Neuronal stem cell (in vitro differentiated cells): ENCODE results near the gene BCAR1.

Experiments used
- DNase-seq: peaks from one replicate; pipeline ENCODE4 v3.0.0-alpha.2; 2013; ENCODE audit warnings: low spot score
- H2AFZ ChIP-seq: one replicate; pipeline ENCODE4 v1.6.1; 2013; ENCODE audit warnings: mild to moderate bottlenecking, low read length, inconsistent platforms
- H2AK5ac ChIP-seq: 2 replicates; pipeline ENCODE4 v1.6.1; 2013; ENCODE audit warnings: low read depth, mild to moderate bottlenecking, inconsistent platforms, low read length, moderate library complexity, mixed read lengths
- H2BK120ac ChIP-seq: 2 replicates; pipeline ENCODE4 v1.6.1; 2013; ENCODE audit warnings: low read depth, mild to moderate bottlenecking, inconsistent platforms, low read length, moderate library complexity, mixed read lengths
- H2BK12ac ChIP-seq: one replicate; pipeline ENCODE4 v1.6.1; 2013; ENCODE audit warnings: low read length, inconsistent platforms
- H2BK15ac ChIP-seq: 2 replicates; pipeline ENCODE4 v1.6.1; 2013; ENCODE audit warnings: mild to moderate bottlenecking, low read length, inconsistent platforms, mixed read lengths
- H2BK5ac ChIP-seq: one replicate; pipeline ENCODE4 v1.6.1; 2013; ENCODE audit warnings: inconsistent platforms, mild to moderate bottlenecking, low read length, moderate library complexity
- H3K14ac ChIP-seq: one replicate; pipeline ENCODE4 v1.6.1; 2013; ENCODE audit warnings: low read length, inconsistent platforms
- H3K18ac ChIP-seq: 2 replicates; pipeline ENCODE4 v1.6.1; 2013; ENCODE audit warnings: low read length, inconsistent platforms
- H3K23ac ChIP-seq: 2 replicates; pipeline ENCODE4 v1.6.1; 2013; ENCODE audit warnings: low read depth, mild to moderate bottlenecking, mixed read lengths, low read length, inconsistent platforms; ENCODE audit not compliant: poor library complexity
- H3K27ac ChIP-seq: replicated peaks from 3 replicates; pipeline ENCODE4 v1.5.1; 2013; ENCODE audit warnings: low read length, inconsistent platforms
- H3K27me3 ChIP-seq, 3 experiments: 2 replicates each; pipeline ENCODE4 v1.6.1; 2013; ENCODE audit warnings: low read length in 3 of 3, mild to moderate bottlenecking in 2 of 3, inconsistent platforms in 1 of 3, low read depth in 1 of 3, mixed read lengths in 1 of 3, moderate library complexity in 1 of 3; ENCODE audit not compliant: control insufficient read depth in 3 of 3, insufficient read depth in 3 of 3
- H3K36me3 ChIP-seq, 2 donors: replicated peaks in 1 of 2; 2 replicates each; pipeline ENCODE4 v1.6.1; 2013; ENCODE audit warnings: low read length in 2 of 2; ENCODE audit not compliant: control insufficient read depth in 2 of 2, insufficient read depth in 2 of 2
- H3K4ac ChIP-seq: 2 replicates; pipeline ENCODE4 v1.6.1; 2013; ENCODE audit warnings: inconsistent platforms, mild to moderate bottlenecking, low read length, moderate library complexity
- H3K4me1 ChIP-seq, 2 donors: 1 replicate in 1 of 2; 2 replicates in 1 of 2; pipeline ENCODE4 v1.6.1; 2013; ENCODE audit warnings: low read length in 2 of 2, low read depth in 1 of 2; ENCODE audit not compliant: control insufficient read depth in 2 of 2, insufficient read depth in 1 of 2
- H3K4me2 ChIP-seq: one replicate; pipeline ENCODE4 v1.6.1; 2013; ENCODE audit warnings: mild to moderate bottlenecking, low read length, inconsistent platforms; ENCODE audit not compliant: insufficient read depth, poor library complexity, severe bottlenecking
- H3K4me3 ChIP-seq, 2 donors: 2 replicates each; pipeline ENCODE4 v1.5.1; 2013; ENCODE audit warnings: low read length in 2 of 2, mild to moderate bottlenecking in 2 of 2, inconsistent platforms in 1 of 2, moderate library complexity in 1 of 2
- H3K79me1 ChIP-seq: one replicate; pipeline ENCODE4 v1.6.1; 2013; ENCODE audit warnings: low read depth, mild to moderate bottlenecking, inconsistent platforms, low read length, moderate library complexity
- H3K9ac ChIP-seq: one replicate; pipeline ENCODE4 v1.6.1; 2013; ENCODE audit warnings: mild to moderate bottlenecking, low read depth, low read length, inconsistent platforms; ENCODE audit not compliant: poor library complexity
- H3K9me3 ChIP-seq, 2 donors: replicated peaks in 1 of 2; 2 replicates each; pipeline versions ENCODE3 to v1.6.1; 2013; ENCODE audit warnings: low read length in 2 of 2, mild to moderate bottlenecking in 2 of 2, inconsistent platforms in 1 of 2, low read depth in 1 of 2, mixed read lengths in 1 of 2, moderate library complexity in 1 of 2; ENCODE audit not compliant: control insufficient read depth in 2 of 2, insufficient read depth in 1 of 2
- H4K8ac ChIP-seq: one replicate; pipeline ENCODE4 v1.6.1; 2013; ENCODE audit warnings: low read depth, mild to moderate bottlenecking, inconsistent platforms, low read length, moderate library complexity
- H4K91ac ChIP-seq: one replicate; pipeline ENCODE4 v1.6.1; 2013; ENCODE audit warnings: low read length, low read depth, mild to moderate bottlenecking, inconsistent platforms; ENCODE audit not compliant: poor library complexity
- WGBS, 2 donors: extraction: QIAGEN DNeasy Blood & Tissue Kit; methylation state at CpG; one replicate each; pipeline ENCODE4 v1.1.7; 2013; ENCODE audit warnings: missing lambda C conversion rate in 2 of 2, mixed read lengths in 1 of 2; ENCODE audit not compliant: insufficient read length in 2 of 2, insufficient replicate concordance in 1 of 2; ENCODE audit errors: extremely low coverage in 2 of 2; 5-methylcytosine and 5-hydroxymethylcytosine counted together

Gene BCAR1

DNA sequence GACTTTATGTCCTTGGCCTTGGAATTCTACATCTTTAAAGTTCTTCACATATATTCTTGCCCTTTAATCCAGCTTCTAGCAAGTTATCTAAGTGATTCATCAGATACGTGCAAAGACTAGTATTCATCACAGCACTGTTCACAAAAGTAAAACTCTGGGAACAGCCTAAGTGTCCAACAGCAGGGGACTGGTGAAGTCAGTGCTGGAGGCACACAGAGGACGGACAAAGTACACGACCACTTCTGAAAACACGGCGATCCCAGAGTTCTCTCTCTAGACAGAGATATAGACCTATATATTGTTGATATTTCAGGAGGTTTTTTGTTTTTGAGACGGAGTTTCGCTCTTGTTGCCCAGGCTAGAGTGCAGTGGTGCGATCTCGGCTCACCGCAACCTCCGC is 19.9 kb downstream of the BCAR1 start:
- no peak for DNase-seq
- no peak overlapping the region for H2BK120ac ChIP-seq
- no peak overlapping the region for H2AK5ac ChIP-seq
- H3K79me1 ChIP-seq, result peaks cover 25% of the 10 kb centered on the region
- no peak overlapping the region for H3K4ac ChIP-seq
- H3K14ac ChIP-seq, result no peak overlapping the region
- no peak overlapping the region for H4K8ac ChIP-seq
- H3K4me3 ChIP-seq, result no peak overlapping the region
- H3K9me3 ChIP-seq, result no peaks in the 10 kb centered on the region
- no peak overlapping the region for H2AFZ ChIP-seq
- H2BK12ac ChIP-seq, result no peak overlapping the region
- H3K23ac ChIP-seq, result no peak overlapping the region
- H3K9ac ChIP-seq, result no peak overlapping the region
- no CpG with 5 or more reads among the region's 11 CpGs for WGBS, 2 donors
- H3K36me3 ChIP-seq, result peaks cover 50 to 85% of the 10 kb centered on the region in 2 donors
- H3K4me2 ChIP-seq, result no peak overlapping the region
- H3K4me1 ChIP-seq, result no peaks in the 10 kb centered on the region
- H3K27me3 ChIP-seq, result peaks cover 0 to 2% (median 0%) of the 10 kb centered on the region in 3 experiments
- no peak overlapping the region for H2BK5ac ChIP-seq
- H3K27ac ChIP-seq, result no peak overlapping the region
- no peak overlapping the region for H3K18ac ChIP-seq
- H2BK15ac ChIP-seq, result no peak overlapping the region
- no peak overlapping the region for H4K91ac ChIP-seq

GRCh38 chr16:75230471-75231110 is 20.8 kb downstream of the BCAR1 start:
- H3K4ac ChIP-seq, result no peak overlapping the region

GRCh38 chr16:75229172-75230031 is 22.0 kb downstream of the BCAR1 start:
- H2BK15ac ChIP-seq, result no peak overlapping the region
- H3K4me2 ChIP-seq, result no peak overlapping the region
- H2BK5ac ChIP-seq, result no peak overlapping the region
- no peak overlapping the region for H4K91ac ChIP-seq
- H2BK12ac ChIP-seq, result peak overlapping the region; percentile 41
- H3K18ac ChIP-seq, result peak overlapping the region; percentile 3
- no peak overlapping the region for H2AFZ ChIP-seq
- peak overlapping the region; percentile 70 for H3K9ac ChIP-seq
- H3K4me3 ChIP-seq, result no peak overlapping the region
- no peak overlapping the region for H4K8ac ChIP-seq
- H3K79me1 ChIP-seq, result peaks cover 8% of the 10 kb centered on the region
- WGBS, 2 donors, result no CpG with 5 or more reads among the region's 48 CpGs
- H2BK120ac ChIP-seq, result no peak overlapping the region
- no peak overlapping the region for H3K4ac ChIP-seq
- H3K36me3 ChIP-seq, result peaks cover 30 to 63% of the 10 kb centered on the region in 2 donors
- H3K9me3 ChIP-seq, result no peaks in the 10 kb centered on the region
- no peak overlapping the region for H3K14ac ChIP-seq
- H3K27me3 ChIP-seq, result peaks cover 0 to 2% (median 0%) of the 10 kb centered on the region in 3 experiments
- no peak overlapping the region for H3K27ac ChIP-seq
- H3K23ac ChIP-seq, result peak overlapping the region; percentile 17
- H3K4me1 ChIP-seq, result no peaks in the 10 kb centered on the region
- no peak for DNase-seq
- H2AK5ac ChIP-seq, result no peak overlapping the region

More at GRCh38 chr16:75230471-75231110, 20.8 kb downstream of the BCAR1 start:
- Histone ChIP-seq H3K14ac (no peak overlapping the region), H2BK120ac (no peak overlapping the region), H2BK5ac (no peak overlapping the region), H3K36me3 (peaks cover 42 to 75% of the 10 kb centered on the region in 2 donors), H2BK15ac (no peak overlapping the region), H3K18ac (no peak overlapping the region), H3K4me1 (no peaks in the 10 kb centered on the region), H3K79me1 (peaks cover 19% of the 10 kb centered on the region), H4K8ac (no peak overlapping the region), H3K4me2 (no peak overlapping the region), H3K9ac (no peak overlapping the region), H2BK12ac (no peak overlapping the region), H4K91ac (no peak overlapping the region), H3K4me3 (no peak overlapping the region), H3K27ac (no peak overlapping the region), H3K27me3 (peaks cover 0 to 2% (median 0%) of the 10 kb centered on the region in 3 experiments), H2AFZ (no peak overlapping the region), H3K23ac (no peak overlapping the region), H2AK5ac (no peak overlapping the region), H3K9me3 (no peaks in the 10 kb centered on the region)
- DNase-seq, result no peak
- WGBS, 2 donors, result no CpG with 5 or more reads among the region's 9 CpGs
